Endodermal cell (in vitro differentiated cells): ENCODE data around the gene KHDRBS2. TPM values are rescaled to one million over a fixed set of nuclear protein-coding genes. Genes with fewer than 3 reads are reported as not detected.

Experiments used
- DNase-seq: peaks from one replicate; pipeline ENCODE4 v3.0.0-alpha.2; 2017
- H3K27ac ChIP-seq: 2 replicates; pipeline ENCODE4 v1.5.1; 2013; ENCODE audit warnings: mild to moderate bottlenecking, low read depth, low read length, moderate library complexity
- H3K27me3 ChIP-seq: 2 replicates; pipeline ENCODE4 v1.6.1; 2013; ENCODE audit warnings: mild to moderate bottlenecking, low read length, moderate library complexity; ENCODE audit not compliant: insufficient read depth, control insufficient read depth, poor library complexity, severe bottlenecking
- H3K36me3 ChIP-seq: 2 replicates; pipeline ENCODE4 v1.7.0; 2013; ENCODE audit warnings: mild to moderate bottlenecking, low read length, moderate library complexity; ENCODE audit not compliant: control insufficient read depth, insufficient read depth
- H3K4me1 ChIP-seq: one replicate; pipeline ENCODE4 v1.7.0; 2013; ENCODE audit warnings: low read length; ENCODE audit not compliant: control insufficient read depth, insufficient read depth
- H3K4me3 ChIP-seq: 2 replicates; pipeline ENCODE4 v1.5.1; 2013; ENCODE audit warnings: mild to moderate bottlenecking, low read length, moderate library complexity
- H3K9ac ChIP-seq: 2 replicates; pipeline ENCODE4 v1.6.1; 2013; ENCODE audit warnings: mild to moderate bottlenecking, low read length, moderate library complexity; ENCODE audit not compliant: poor library complexity, severe bottlenecking; ENCODE audit errors: extremely low read depth
- H3K9me3 ChIP-seq: 2 replicates; pipeline ENCODE4 v1.6.1; 2013; ENCODE audit warnings: mild to moderate bottlenecking, low read length, moderate library complexity; ENCODE audit not compliant: control insufficient read depth
- H3K27ac Mint-ChIP-seq: 2 replicates; pipeline ENCODE4 v1.8.0; 2020; ENCODE audit warnings: mixed read lengths
- H3K27me3 Mint-ChIP-seq: 2 replicates; pipeline ENCODE4 v1.8.0; 2021; ENCODE audit warnings: mild to moderate bottlenecking, mixed read lengths; ENCODE audit not compliant: insufficient read depth
- H3K36me3 Mint-ChIP-seq: 2 replicates; pipeline ENCODE4 v1.8.0; 2020; ENCODE audit warnings: low read depth, mixed read lengths
- H3K4me1 Mint-ChIP-seq: 2 replicates; pipeline ENCODE4 v1.8.0; 2020; ENCODE audit warnings: mixed read lengths
- H3K4me3 Mint-ChIP-seq: 2 replicates; pipeline ENCODE4 v1.8.0; 2020; ENCODE audit warnings: mild to moderate bottlenecking, moderate library complexity, mixed read lengths
- H3K9me3 Mint-ChIP-seq: 2 replicates; pipeline ENCODE4 v1.8.0; 2020; ENCODE audit warnings: mild to moderate bottlenecking, mixed read lengths
- WGBS, 2 experiments: methylation state at CpG; one replicate each; pipeline versions ENCODE4 v1.1.5 to v1.1.7; 2013; ENCODE audit warnings: missing lambda C conversion rate in 2 of 2, mixed read lengths in 1 of 2; ENCODE audit not compliant: insufficient coverage in 1 of 2, insufficient read length in 1 of 2; 5-methylcytosine and 5-hydroxymethylcytosine counted together
- total RNA-seq, 2 donors: library from RNA; stranded (reverse); fragmentation: NEBNext Ultra II Directional in 1 of 2; extraction: Animal tissue kit (Norgen Biotek cat#: 25700) in 1 of 2; gene quantifications; 2 replicates in 1 of 2; 3 replicates in 1 of 2; pipeline ENCODE4 v1.2.1, GENCODE V29; 2021
- TF ChIP-seq, protein P1 (sequence below): fragments of 200-600 bp; sonication (generic); conservative IDR thresholded peaks from 2 replicates; pipeline ENCODE4 v1.5.0; 2021; ENCODE audit warnings: antibody characterized with exemption, mild to moderate bottlenecking

The KHDRBS2 gene
- total RNA-seq, 2 donors from 2014 or later: 11.4 to 29.0 TPM

DNA sequence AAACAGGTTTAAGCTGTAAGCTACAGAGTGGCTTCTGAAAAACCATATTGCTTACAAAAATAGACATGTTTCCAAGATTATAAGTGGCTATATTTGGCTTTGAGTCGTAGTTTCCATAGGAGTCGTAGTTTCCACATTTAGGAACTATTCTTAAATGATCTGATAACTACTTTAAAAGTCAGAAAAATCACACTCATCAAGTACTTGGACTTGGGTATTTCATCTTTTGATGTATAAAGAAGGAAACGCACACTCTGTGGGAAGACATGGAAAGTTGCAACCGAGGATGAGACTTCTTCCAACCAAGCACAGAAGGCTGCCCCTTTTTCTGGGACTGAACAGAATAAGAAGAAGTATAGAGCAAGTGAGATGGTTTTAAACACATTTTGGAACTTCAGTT lies 118.3 kb downstream of the KHDRBS2 start:
- Mint-ChIP-seq H3K27ac (no peak overlapping the region), H3K9me3 (no peaks in the 10 kb centered on the region), H3K36me3 (no peaks in the 10 kb centered on the region), H3K27me3 (no peaks in the 10 kb centered on the region), H3K4me1 (peaks cover 6% of the 10 kb centered on the region), H3K4me3 (no peak overlapping the region)
- TF ChIP-seq, protein P1, sequence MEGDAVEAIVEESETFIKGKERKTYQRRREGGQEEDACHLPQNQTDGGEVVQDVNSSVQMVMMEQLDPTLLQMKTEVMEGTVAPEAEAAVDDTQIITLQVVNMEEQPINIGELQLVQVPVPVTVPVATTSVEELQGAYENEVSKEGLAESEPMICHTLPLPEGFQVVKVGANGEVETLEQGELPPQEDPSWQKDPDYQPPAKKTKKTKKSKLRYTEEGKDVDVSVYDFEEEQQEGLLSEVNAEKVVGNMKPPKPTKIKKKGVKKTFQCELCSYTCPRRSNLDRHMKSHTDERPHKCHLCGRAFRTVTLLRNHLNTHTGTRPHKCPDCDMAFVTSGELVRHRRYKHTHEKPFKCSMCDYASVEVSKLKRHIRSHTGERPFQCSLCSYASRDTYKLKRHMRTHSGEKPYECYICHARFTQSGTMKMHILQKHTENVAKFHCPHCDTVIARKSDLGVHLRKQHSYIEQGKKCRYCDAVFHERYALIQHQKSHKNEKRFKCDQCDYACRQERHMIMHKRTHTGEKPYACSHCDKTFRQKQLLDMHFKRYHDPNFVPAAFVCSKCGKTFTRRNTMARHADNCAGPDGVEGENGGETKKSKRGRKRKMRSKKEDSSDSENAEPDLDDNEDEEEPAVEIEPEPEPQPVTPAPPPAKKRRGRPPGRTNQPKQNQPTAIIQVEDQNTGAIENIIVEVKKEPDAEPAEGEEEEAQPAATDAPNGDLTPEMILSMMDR: no peak
- no peaks in the 10 kb centered on the region for H3K36me3 ChIP-seq
- H3K9me3 ChIP-seq: peaks cover 14% of the 10 kb centered on the region
- H3K27me3 ChIP-seq: no peaks in the 10 kb centered on the region
- no peak for DNase-seq
- no peaks in the 10 kb centered on the region for H3K4me1 ChIP-seq
- H3K27ac ChIP-seq: no peak overlapping the region
- H3K9ac ChIP-seq: no peak overlapping the region
- 98 to 100% methylated on average over 1 to 4 of the region's 4 CpGs for WGBS, 2 experiments
- no peak overlapping the region for H3K4me3 ChIP-seq

DNA sequence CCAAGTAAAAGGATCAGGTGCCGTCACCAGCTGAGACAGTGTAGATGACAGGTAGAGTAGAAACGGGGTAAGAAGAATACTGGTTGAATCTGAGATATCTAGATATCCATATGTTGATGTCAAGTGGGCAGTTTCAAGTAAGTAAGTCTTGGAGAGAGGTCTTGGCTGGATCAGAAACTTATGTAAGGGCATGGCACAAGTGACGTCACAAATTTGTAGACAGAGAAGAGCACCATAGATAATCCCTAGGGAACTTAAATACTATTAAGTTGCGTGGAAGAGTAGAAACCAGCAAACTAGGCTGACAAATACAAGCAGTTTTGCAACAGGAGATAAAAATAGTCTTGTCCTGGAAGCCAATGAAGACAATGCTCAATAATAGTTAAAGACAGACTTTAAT lies 123.2 kb downstream of the KHDRBS2 start:
- Histone ChIP-seq H3K36me3 (no peaks in the 10 kb centered on the region), H3K27me3 (no peaks in the 10 kb centered on the region), H3K27ac (no peak overlapping the region), H3K4me3 (no peak overlapping the region), H3K4me1 (no peaks in the 10 kb centered on the region), H3K9me3 (peaks cover 22% of the 10 kb centered on the region), H3K9ac (no peak overlapping the region)
- DNase-seq: no peak
- TF ChIP-seq, protein P1: no peak
- WGBS, 2 experiments: 95 to 96% methylated on average over 4 of the region's 4 CpGs
- H3K27me3 Mint-ChIP-seq: no peaks in the 10 kb centered on the region
- H3K4me1 Mint-ChIP-seq: peaks cover 6% of the 10 kb centered on the region
- H3K4me3 Mint-ChIP-seq: no peak overlapping the region
- no peaks in the 10 kb centered on the region for H3K36me3 Mint-ChIP-seq
- no peak overlapping the region for H3K27ac Mint-ChIP-seq
- peaks cover 3% of the 10 kb centered on the region for H3K9me3 Mint-ChIP-seq

DNA sequence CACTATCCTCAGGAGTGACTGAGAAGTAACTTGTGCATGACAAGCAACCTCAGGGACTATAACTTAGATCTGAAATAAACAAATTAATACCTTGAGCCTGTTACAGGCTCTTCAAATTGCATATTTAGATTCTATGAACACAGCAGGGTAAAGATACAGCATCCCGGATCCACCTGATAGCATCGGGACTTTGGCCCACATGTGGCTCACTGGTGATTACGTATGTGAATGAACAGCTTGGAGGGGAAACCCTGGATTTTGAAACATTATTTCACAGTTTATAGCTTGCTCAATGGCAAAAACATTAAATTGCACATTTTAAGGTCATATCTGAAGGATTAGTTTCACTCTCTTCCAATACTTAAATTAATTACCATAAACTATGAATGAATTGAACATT lies 133.2 kb downstream of the KHDRBS2 start:
- H3K4me3 Mint-ChIP-seq: no peak overlapping the region
- TF ChIP-seq, protein P1: no peak
- no peaks in the 10 kb centered on the region for H3K9me3 ChIP-seq
- no peak overlapping the region for H3K27ac Mint-ChIP-seq
- H3K36me3 Mint-ChIP-seq: no peaks in the 10 kb centered on the region
- no peaks in the 10 kb centered on the region for H3K9me3 Mint-ChIP-seq
- peaks cover 19% of the 10 kb centered on the region for H3K4me1 Mint-ChIP-seq
- H3K27ac ChIP-seq: no peak overlapping the region
- 95% methylated on average over 3 of the region's 3 CpGs; no CpG with 5 or more reads in 1 of the 2 experiments for WGBS, 2 experiments
- no peaks in the 10 kb centered on the region for H3K27me3 ChIP-seq
- peaks cover 5% of the 10 kb centered on the region for H3K36me3 ChIP-seq
- peaks cover 6% of the 10 kb centered on the region for H3K4me1 ChIP-seq
- no peak for DNase-seq
- no peaks in the 10 kb centered on the region for H3K27me3 Mint-ChIP-seq
- H3K4me3 ChIP-seq: no peak overlapping the region
- H3K9ac ChIP-seq: no peak overlapping the region
